ENCODE results near the gene USP9X. TPM values are rescaled to one million over a fixed set of nuclear protein-coding genes. Genes with fewer than 3 reads are reported as not detected.
"Not testable (repeated sequence)": the region's sequence is repeated elsewhere in the genome, so short reads cannot be mapped to it uniquely, and the experiment has no call there.

USP9X gene
- total and polyA plus RNA-seq, 4 experiments from 2014 or later, result 12.9 to 78.2 (median 53.4) TPM

- H3K27me3 ChIP-seq (ENCODE audit: insufficient read depth, low read length), result no peaks in the 10 kb centered on the region
- ChIA-PET POLR2A (ENCODE audit: partially characterized antibody) (no interaction called here), CTCF (ENCODE audit: partially characterized antibody) (no interaction called here)
- intact Hi-C loops (cut with micrococcal nuclease), result no loop called here
- Mint-ChIP-seq H3K27me3 (no peaks in the 10 kb centered on the region), H3K4me3 (no peak overlapping the region), H3K9me3 (no peaks in the 10 kb centered on the region), H3K4me1 (no peaks in the 10 kb centered on the region), H3K36me3 (no peaks in the 10 kb centered on the region), H3K27ac (no peak overlapping the region)
- no peak overlapping the region for H3K27ac ChIP-seq (ENCODE audit: low read depth, low read length)
- H3K4me3 ChIP-seq (ENCODE audit: low read length in 2 of 2), result no peak overlapping the region
- H3K4me1 ChIP-seq (ENCODE audit: insufficient read depth, low read length), result no peaks in the 10 kb centered on the region
- H3K36me3 ChIP-seq (ENCODE audit: insufficient read depth, low read length), result no peaks in the 10 kb centered on the region
- H3K9me3 ChIP-seq (ENCODE audit: control insufficient read depth in 1 of 2, low read length in 2 of 2), result no peaks in the 10 kb centered on the region
- DNase-seq, result no peak
Observed at GRCh38 chrX:41047878-41048534, 37.2 kb upstream of the USP9X start.

GRCh38 chrX:41050359-41050758, 34.9 kb upstream of the USP9X start:
- H3K27me3 ChIP-seq (ENCODE audit: insufficient read depth, low read length), result no peaks in the 10 kb centered on the region
- Mint-ChIP-seq H3K9me3 (no peaks in the 10 kb centered on the region), H3K27me3 (no peaks in the 10 kb centered on the region), H3K36me3 (no peaks in the 10 kb centered on the region), H3K27ac (no peak overlapping the region), H3K4me1 (no peaks in the 10 kb centered on the region), H3K4me3 (no peak overlapping the region)
- H3K36me3 ChIP-seq (ENCODE audit: insufficient read depth, low read length), result no peaks in the 10 kb centered on the region
- H3K4me3 ChIP-seq (ENCODE audit: low read length in 2 of 2), result no peak overlapping the region
- ChIA-PET POLR2A (ENCODE audit: partially characterized antibody) (no interaction called here), CTCF (ENCODE audit: partially characterized antibody) (no interaction called here)
- DNase-seq, result no peak
- intact Hi-C loops (cut with micrococcal nuclease), result no loop called here
- no peak overlapping the region for H3K27ac ChIP-seq (ENCODE audit: low read depth, low read length)
- no peaks in the 10 kb centered on the region for H3K4me1 ChIP-seq (ENCODE audit: insufficient read depth, low read length)
- H3K9me3 ChIP-seq (ENCODE audit: control insufficient read depth in 1 of 2, low read length in 2 of 2), result no peaks in the 10 kb centered on the region

GRCh38 chrX:41051288-41051687, 34.0 kb upstream of the USP9X start:
- intact Hi-C loops (cut with micrococcal nuclease), result no loop called here
- no peaks in the 10 kb centered on the region for H3K9me3 ChIP-seq (ENCODE audit: control insufficient read depth in 1 of 2, low read length in 2 of 2)
- ChIA-PET POLR2A (ENCODE audit: partially characterized antibody) (no interaction called here), CTCF (ENCODE audit: partially characterized antibody) (no interaction called here)
- no peak overlapping the region for H3K4me3 Mint-ChIP-seq
- no peaks in the 10 kb centered on the region for H3K36me3 Mint-ChIP-seq
- H3K4me1 ChIP-seq (ENCODE audit: insufficient read depth, low read length), result no peaks in the 10 kb centered on the region
- H3K27ac ChIP-seq (ENCODE audit: low read depth, low read length), result no peak overlapping the region
- no peak for DNase-seq
- no peaks in the 10 kb centered on the region for H3K36me3 ChIP-seq (ENCODE audit: insufficient read depth, low read length)
- no peak overlapping the region for H3K4me3 ChIP-seq (ENCODE audit: low read length in 2 of 2)
- H3K9me3 Mint-ChIP-seq, result no peaks in the 10 kb centered on the region
- H3K4me1 Mint-ChIP-seq, result no peaks in the 10 kb centered on the region
- H3K27me3 Mint-ChIP-seq, result no peaks in the 10 kb centered on the region
- no peak overlapping the region for H3K27ac Mint-ChIP-seq
- H3K27me3 ChIP-seq (ENCODE audit: insufficient read depth, low read length), result no peaks in the 10 kb centered on the region

- intact Hi-C loops (cut with micrococcal nuclease), result no loop called here
- no peaks in the 10 kb centered on the region for H3K4me1 ChIP-seq (ENCODE audit: insufficient read depth, low read length)
- H3K4me3 ChIP-seq (ENCODE audit: low read length in 2 of 2), result no peak overlapping the region
- Mint-ChIP-seq H3K9me3 (no peaks in the 10 kb centered on the region), H3K27me3 (peaks cover 0 to 3% of the 10 kb centered on the region in 2 donors), H3K4me3 (no peak overlapping the region), H3K27ac (no peak overlapping the region), H3K4me1 (no peaks in the 10 kb centered on the region), H3K36me3 (no peaks in the 10 kb centered on the region)
- H3K9me3 ChIP-seq (ENCODE audit: control insufficient read depth in 1 of 2, low read length in 2 of 2), result no peaks in the 10 kb centered on the region
- no peaks in the 10 kb centered on the region for H3K36me3 ChIP-seq (ENCODE audit: insufficient read depth, low read length)
- CTCF ChIA-PET (ENCODE audit: partially characterized antibody), result no interaction called here
- no peak for DNase-seq
- H3K27ac ChIP-seq (ENCODE audit: low read depth, low read length), result no peak overlapping the region
- no peaks in the 10 kb centered on the region for H3K27me3 ChIP-seq (ENCODE audit: insufficient read depth, low read length)
- POLR2A ChIA-PET (ENCODE audit: partially characterized antibody), result no interaction called here
Observed at GRCh38 chrX:41055740-41056139, 29.5 kb upstream of the USP9X start.

- H3K27ac Mint-ChIP-seq; H3K4me3 Mint-ChIP-seq; H3K4me1 Mint-ChIP-seq; H3K27ac ChIP-seq (ENCODE audit: low read depth, low read length); CTCF ChIA-PET (ENCODE audit: partially characterized antibody); H3K9me3 ChIP-seq (ENCODE audit: control insufficient read depth in 1 of 2, low read length in 2 of 2); H3K36me3 ChIP-seq (ENCODE audit: insufficient read depth, low read length); H3K9me3 Mint-ChIP-seq; intact Hi-C loops (cut with micrococcal nuclease); H3K4me3 ChIP-seq (ENCODE audit: low read length in 2 of 2); POLR2A ChIA-PET (ENCODE audit: partially characterized antibody); DNase-seq; H3K27me3 Mint-ChIP-seq; H3K36me3 Mint-ChIP-seq; H3K4me1 ChIP-seq (ENCODE audit: insufficient read depth, low read length); H3K27me3 ChIP-seq (ENCODE audit: insufficient read depth, low read length): not testable (repeated sequence)
Observed at GRCh38 chrX:41063276-41063675, 22.0 kb upstream of the USP9X start.

- no peak overlapping the region for H3K27ac Mint-ChIP-seq
- H3K36me3 Mint-ChIP-seq, result no peaks in the 10 kb centered on the region
- ChIA-PET CTCF (ENCODE audit: partially characterized antibody) (no interaction called here), POLR2A (ENCODE audit: partially characterized antibody) (no interaction called here)
- H3K27ac ChIP-seq (ENCODE audit: low read depth, low read length), result no peak overlapping the region
- peaks cover 0 to 2% (median 0%) of the 10 kb centered on the region in 8 donors for H3K9me3 Mint-ChIP-seq
- no peaks in the 10 kb centered on the region for H3K9me3 ChIP-seq (ENCODE audit: control insufficient read depth in 1 of 2, low read length in 2 of 2)
- H3K4me1 Mint-ChIP-seq, result peaks cover 0 to 4% (median under 1%) of the 10 kb centered on the region in 4 donors
- H3K4me1 ChIP-seq (ENCODE audit: insufficient read depth, low read length), result no peaks in the 10 kb centered on the region
- H3K27me3 Mint-ChIP-seq, result peaks cover 0 to 3% of the 10 kb centered on the region in 2 donors
- no peak overlapping the region for H3K4me3 ChIP-seq (ENCODE audit: low read length in 2 of 2)
- H3K36me3 ChIP-seq (ENCODE audit: insufficient read depth, low read length), result no peaks in the 10 kb centered on the region
- intact Hi-C loops (cut with micrococcal nuclease), result no loop called here
- no peak for DNase-seq
- H3K27me3 ChIP-seq (ENCODE audit: insufficient read depth, low read length), result no peaks in the 10 kb centered on the region
- no peak overlapping the region for H3K4me3 Mint-ChIP-seq
Observed at GRCh38 chrX:41064018-41064417, 21.2 kb upstream of the USP9X start.

- Mint-ChIP-seq H3K27me3 (no peaks in the 10 kb centered on the region), H3K27ac (no peak overlapping the region), H3K4me3 (no peak overlapping the region), H3K9me3 (peaks cover 0 to 2% (median 0%) of the 10 kb centered on the region in 8 donors), H3K36me3 (no peaks in the 10 kb centered on the region), H3K4me1 (peaks cover 0 to 4% (median under 1%) of the 10 kb centered on the region in 4 donors)
- ChIA-PET POLR2A (ENCODE audit: partially characterized antibody) (no interaction called here), CTCF (ENCODE audit: partially characterized antibody) (no interaction called here)
- Histone ChIP-seq H3K27me3 (ENCODE audit: insufficient read depth, low read length) (no peaks in the 10 kb centered on the region), H3K9me3 (ENCODE audit: control insufficient read depth in 1 of 2, low read length in 2 of 2) (no peaks in the 10 kb centered on the region), H3K4me3 (ENCODE audit: low read length in 2 of 2) (no peak overlapping the region), H3K36me3 (ENCODE audit: insufficient read depth, low read length) (no peaks in the 10 kb centered on the region), H3K27ac (ENCODE audit: low read depth, low read length) (no peak overlapping the region), H3K4me1 (ENCODE audit: insufficient read depth, low read length) (no peaks in the 10 kb centered on the region)
- no peak for DNase-seq
- intact Hi-C loops (cut with micrococcal nuclease), result no loop called here
Observed at GRCh38 chrX:41066391-41066790, 18.9 kb upstream of the USP9X start.

GRCh38 chrX:41066969-41067368, 18.3 kb upstream of the USP9X start:
- Mint-ChIP-seq H3K27me3 (no peaks in the 10 kb centered on the region), H3K36me3 (no peaks in the 10 kb centered on the region), H3K27ac (peak overlapping the region in 2 of 7 donors; percentile 22 to 74), H3K4me1 (peaks cover 0 to 4% (median under 1%) of the 10 kb centered on the region in 4 donors), H3K4me3 (no peak overlapping the region), H3K9me3 (peaks cover 0 to 2% (median 0%) of the 10 kb centered on the region in 8 donors)
- Histone ChIP-seq H3K36me3 (ENCODE audit: insufficient read depth, low read length) (no peaks in the 10 kb centered on the region), H3K27me3 (ENCODE audit: insufficient read depth, low read length) (no peaks in the 10 kb centered on the region), H3K27ac (ENCODE audit: low read depth, low read length) (no peak overlapping the region), H3K9me3 (ENCODE audit: control insufficient read depth in 1 of 2, low read length in 2 of 2) (no peaks in the 10 kb centered on the region), H3K4me3 (ENCODE audit: low read length in 2 of 2) (no peak overlapping the region), H3K4me1 (ENCODE audit: insufficient read depth, low read length) (no peaks in the 10 kb centered on the region)
- intact Hi-C loops (cut with micrococcal nuclease), result no loop called here
- POLR2A ChIA-PET (ENCODE audit: partially characterized antibody), result no interaction called here
- no peak for DNase-seq
- CTCF ChIA-PET (ENCODE audit: partially characterized antibody), result no interaction called here
